SK-N-SH treated with all-trans-retinoic acid at 6 μM for 48 hours (cell line): ENCODE data around the gene PRKG1.

Experiments
- ATAC-seq: fragments of 200-7000 bp; cut with Tn5 transposase; 3 replicates; pipeline ENCODE4 v1.9.1; 2020; ENCODE audit warnings: mild to moderate bottlenecking, moderate library complexity
- BACH2 ChIP-seq: fragments of 250-450 bp; sonication (Bioruptor Pico); IDR thresholded peaks from 2 replicates; pipeline ENCODE4 v1.9.0; 2021; ENCODE audit warnings: mild to moderate bottlenecking, borderline replicate concordance
- CREB5 ChIP-seq: fragments of 250-450 bp; sonication (Bioruptor Pico); IDR thresholded peaks from 2 replicates; pipeline ENCODE4 v1.5.1; 2020; ENCODE audit warnings: low read depth, mild to moderate bottlenecking, moderate library complexity
- CSDC2 ChIP-seq: fragments of 250-450 bp; sonication (Bioruptor Pico); IDR thresholded peaks from 2 replicates; pipeline ENCODE4 v1.5.0; 2020; ENCODE audit warnings: mild to moderate bottlenecking, moderate library complexity
- CSRNP3 ChIP-seq: fragments of 250-450 bp; sonication (Bioruptor Pico); IDR thresholded peaks from 2 replicates; pipeline ENCODE4 v1.5.1; 2021; ENCODE audit warnings: mild to moderate bottlenecking, moderate library complexity
- ESRRG ChIP-seq: fragments of 250-450 bp; sonication (Bioruptor Pico); IDR thresholded peaks from 2 replicates; pipeline ENCODE4 v1.6.1; 2021; ENCODE audit warnings: mild to moderate bottlenecking
- GLIS3 ChIP-seq: fragments of 250-450 bp; sonication (Bioruptor Pico); IDR thresholded peaks from 2 replicates; pipeline ENCODE4 v1.5.0; 2020; ENCODE audit warnings: mild to moderate bottlenecking, moderate library complexity
- ISL1 ChIP-seq: fragments of 250-450 bp; sonication (Bioruptor Pico); IDR thresholded peaks from 2 replicates; pipeline ENCODE4 v2.1.2; 2022; ENCODE audit warnings: mild to moderate bottlenecking, moderate library complexity
- OSR1 ChIP-seq: fragments of 250-450 bp; sonication (Bioruptor Pico); IDR thresholded peaks from 2 replicates; pipeline ENCODE4 v1.8.0; 2022; ENCODE audit warnings: moderate library complexity, mild to moderate bottlenecking, inconsistent platforms
- PATZ1 ChIP-seq: fragments of 250-450 bp; sonication (Bioruptor Pico); IDR thresholded peaks from 2 replicates; pipeline ENCODE4 v1.8.0; 2020; ENCODE audit warnings: mild to moderate bottlenecking, moderate library complexity, borderline replicate concordance
- POU6F1 ChIP-seq: fragments of 250-450 bp; sonication (Bioruptor Pico); IDR thresholded peaks from 2 replicates; pipeline ENCODE4 v1.8.0; 2021; ENCODE audit warnings: low read depth, mild to moderate bottlenecking, moderate library complexity, borderline replicate concordance
- PPARA ChIP-seq: fragments of 250-450 bp; sonication (Bioruptor Pico); IDR thresholded peaks from 2 replicates; pipeline ENCODE4 v1.5.0; 2020; ENCODE audit warnings: mild to moderate bottlenecking, borderline replicate concordance
- RARB ChIP-seq: fragments of 250-450 bp; sonication (Bioruptor Pico); IDR thresholded peaks from 2 replicates; pipeline ENCODE4 v1.8.0; 2021; ENCODE audit warnings: mild to moderate bottlenecking, moderate library complexity
- SNAI2 ChIP-seq: fragments of 250-450 bp; sonication (Bioruptor Pico); IDR thresholded peaks from 2 replicates; pipeline ENCODE4 v1.5.0; 2020; ENCODE audit warnings: mild to moderate bottlenecking, moderate library complexity
- TCF4 ChIP-seq: fragments of 250-450 bp; sonication (Bioruptor Pico); IDR thresholded peaks from 2 replicates; pipeline ENCODE4 v1.8.0; 2021; ENCODE audit warnings: mild to moderate bottlenecking, moderate library complexity, borderline replicate concordance
- TOX ChIP-seq: fragments of 250-450 bp; sonication (Bioruptor Pico); IDR thresholded peaks from 2 replicates; pipeline ENCODE4 v1.8.0; 2021; ENCODE audit warnings: mild to moderate bottlenecking, moderate library complexity, borderline replicate concordance
- TSHZ2 ChIP-seq: fragments of 250-450 bp; sonication (Bioruptor Pico); IDR thresholded peaks from 2 replicates; pipeline ENCODE4 v1.5.0; 2020; ENCODE audit warnings: mild to moderate bottlenecking, moderate library complexity
- ZC3H10 ChIP-seq: fragments of 250-450 bp; sonication (Bioruptor Pico); IDR thresholded peaks from 2 replicates; pipeline ENCODE4 v1.5.1; 2021; ENCODE audit warnings: mild to moderate bottlenecking, moderate library complexity
- ZFP3 ChIP-seq: fragments of 250-450 bp; sonication (Bioruptor Pico); IDR thresholded peaks from 2 replicates; pipeline ENCODE4 v1.5.0; 2020; ENCODE audit warnings: mild to moderate bottlenecking, moderate library complexity
- ZFP30 ChIP-seq: fragments of 450-650 bp; formaldehyde crosslinking; IDR thresholded peaks from 2 replicates; pipeline ENCODE4 v1.5.0; 2022; ENCODE audit warnings: mild to moderate bottlenecking, moderate library complexity
- ZNF565 ChIP-seq: fragments of 450-650 bp; formaldehyde crosslinking; conservative IDR thresholded peaks from 2 replicates; pipeline ENCODE4 v1.5.0; 2020; ENCODE audit warnings: low read depth, mild to moderate bottlenecking, moderate library complexity
- ZNF70 ChIP-seq: fragments of 450-650 bp; formaldehyde crosslinking; IDR thresholded peaks from 2 replicates; pipeline ENCODE4 v1.5.0; 2020; ENCODE audit warnings: mild to moderate bottlenecking, moderate library complexity

PRKG1 gene

GRCh38 chr10:51421853-51422252 is 347.6 kb downstream of the PRKG1 start:
- TF ChIP-seq ISL1 (CRISPR knock-in tag): no peak
- ATAC-seq: no peak

- ATAC-seq: peak; percentile 87
- TF ChIP-seq CSRNP3 (no peak), SNAI2 (CRISPR knock-in tag) (no peak), ZFP30 (no peak), PPARA (CRISPR knock-in tag) (no peak), CSDC2 (CRISPR knock-in tag) (no peak), GLIS3 (CRISPR knock-in tag) (no peak), OSR1 (CRISPR knock-in tag) (no peak), ESRRG (CRISPR knock-in tag) (no peak), TOX (CRISPR knock-in tag) (no peak), ZC3H10 (CRISPR knock-in tag) (no peak), CREB5 (CRISPR knock-in tag) (no peak), BACH2 (CRISPR knock-in tag) (no peak), TSHZ2 (CRISPR knock-in tag) (no peak), RARB (CRISPR knock-in tag) (no peak), TCF4 (CRISPR knock-in tag) (no peak), ZFP3 (CRISPR knock-in tag) (no peak), ISL1 (CRISPR knock-in tag) (no peak), POU6F1 (CRISPR knock-in tag) (no peak)
These were observed 348.2 kb downstream of the PRKG1 start for GRCh38 chr10:51422311-51423120.

- no peak for ATAC-seq
- TF ChIP-seq ISL1 (CRISPR knock-in tag) (no peak), ZC3H10 (CRISPR knock-in tag) (no peak), ZNF565 (no peak), CSRNP3 (no peak), ZFP3 (CRISPR knock-in tag) (no peak), CSDC2 (CRISPR knock-in tag) (no peak), ZNF70 (CRISPR knock-in tag) (no peak), TOX (CRISPR knock-in tag) (no peak), PATZ1 (CRISPR knock-in tag) (no peak), PPARA (CRISPR knock-in tag) (no peak), ESRRG (CRISPR knock-in tag) (no peak), POU6F1 (CRISPR knock-in tag) (no peak), GLIS3 (CRISPR knock-in tag) (no peak), RARB (CRISPR knock-in tag) (no peak), ZFP30 (no peak)
These were observed 348.8 kb downstream of the PRKG1 start for GRCh38 chr10:51423121-51423452.
